MG63 (cell line): ENCODE data around the gene GPC6. TPM values are rescaled to one million over a fixed set of nuclear protein-coding genes. Genes with fewer than 3 reads are reported as not detected.

Experiments used
- DNase-seq: peaks from one replicate; pipeline ENCODE4 v3.0.0-alpha.2; 2020
- H3K27me3 ChIP-seq: fragments of 250-450 bp; sonication (Bioruptor Pico); 2 replicates; pipeline ENCODE4 v1.5.1; 2020; ENCODE audit warnings: mild to moderate bottlenecking, moderate library complexity
- H3K36me3 ChIP-seq: fragments of 250-450 bp; sonication (Bioruptor Pico); 2 replicates; pipeline ENCODE4 v1.5.1; 2020; ENCODE audit warnings: mild to moderate bottlenecking, moderate library complexity
- H3K4me3 ChIP-seq: fragments of 250-450 bp; sonication (Bioruptor Pico); 2 replicates; pipeline ENCODE4 v1.5.1; 2020; ENCODE audit warnings: mild to moderate bottlenecking, moderate library complexity
- H3K9me3 ChIP-seq: fragments of 250-450 bp; sonication (Bioruptor Pico); 2 replicates; pipeline ENCODE4 v1.5.1; 2020; ENCODE audit warnings: mild to moderate bottlenecking, moderate library complexity
- total RNA-seq: library from RNA; depleted of rRNA; stranded (reverse); fragments of >200 nt; shearing (Covaris generic); gene quantifications from 2 replicates; pipeline ENCODE4 v1.2.3, GENCODE V29; 2014; ENCODE audit warnings: low replicate concordance

GPC6 gene
- total RNA-seq, 1 experiment from 2014 or later: 4.1 TPM

DNA sequence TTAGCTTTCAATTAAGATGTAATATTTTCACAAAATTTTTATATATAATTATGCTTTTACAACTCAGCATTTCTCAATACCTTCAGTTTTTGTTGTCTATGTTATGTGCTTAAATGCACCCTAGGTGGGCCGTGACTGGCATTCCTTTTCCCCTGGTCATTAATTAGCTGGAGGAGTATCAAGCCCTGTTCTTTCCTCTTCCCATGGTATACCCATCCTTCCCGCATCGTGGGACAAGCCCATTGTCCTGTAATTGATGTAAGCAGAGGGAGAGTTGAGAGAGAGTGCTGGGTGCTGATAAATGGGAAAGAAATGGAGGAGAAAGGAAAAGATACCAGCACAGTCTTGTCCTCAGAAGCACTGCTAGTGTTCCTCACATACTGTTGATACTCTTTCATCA lies 591.7 kb downstream of the GPC6 start:
- H3K4me3 ChIP-seq: no peak overlapping the region
- H3K36me3 ChIP-seq: no peaks in the 10 kb centered on the region
- no peak for DNase-seq
- H3K9me3 ChIP-seq: no peaks in the 10 kb centered on the region
- H3K27me3 ChIP-seq: no peaks in the 10 kb centered on the region

DNA sequence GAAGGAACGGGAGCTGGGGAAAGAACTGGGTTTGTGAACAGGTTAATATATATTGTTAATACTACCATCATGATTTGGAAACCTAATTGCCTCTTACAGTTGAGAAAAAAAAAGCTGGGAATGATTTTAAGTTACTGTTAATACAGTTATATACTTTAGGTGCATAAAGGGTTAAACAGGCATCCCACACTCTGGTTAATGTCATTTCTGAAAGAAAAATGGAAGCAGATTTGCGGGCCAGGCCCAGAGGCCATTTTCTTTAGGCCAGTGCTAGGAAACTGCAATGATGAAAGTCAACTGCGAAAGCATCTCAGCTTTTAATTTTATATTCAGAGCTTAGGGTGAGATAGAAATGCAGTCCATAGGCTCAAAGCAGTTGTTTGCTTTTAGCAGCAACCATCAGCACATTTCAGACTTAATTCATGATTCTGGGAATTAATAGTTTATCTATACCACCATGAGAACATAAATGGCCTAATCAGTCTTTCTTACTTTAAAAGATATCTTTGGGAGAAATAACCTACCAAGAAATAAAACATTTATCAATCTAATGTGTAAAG lies 592.8 kb downstream of the GPC6 start:
- Histone ChIP-seq H3K4me3 (no peak overlapping the region), H3K27me3 (no peaks in the 10 kb centered on the region)
- no peak for DNase-seq

DNA sequence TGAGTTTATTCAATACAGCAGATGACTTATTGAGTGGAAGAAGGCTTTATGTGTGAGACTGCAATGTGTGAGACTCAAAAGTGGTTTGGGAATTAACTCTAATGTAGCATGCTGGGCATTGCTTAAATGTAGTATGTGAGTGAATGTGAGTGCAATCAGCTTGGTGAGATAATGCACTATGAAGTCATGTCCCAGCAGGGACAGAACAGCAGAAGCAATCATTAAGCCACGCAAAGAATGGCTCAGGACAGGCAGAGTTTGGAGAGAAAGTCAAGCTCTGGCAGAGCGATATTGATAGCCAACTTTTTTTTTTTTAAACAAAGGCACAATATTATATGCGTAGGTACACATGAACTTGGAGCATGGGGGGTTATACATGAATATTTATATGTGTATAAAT lies 597.7 kb downstream of the GPC6 start:
- H3K4me3 ChIP-seq: no peak overlapping the region
- no peak for DNase-seq
- no peaks in the 10 kb centered on the region for H3K27me3 ChIP-seq
- H3K36me3 ChIP-seq: no peaks in the 10 kb centered on the region
- H3K9me3 ChIP-seq: no peaks in the 10 kb centered on the region

More for the DNA sequence above, 592.8 kb downstream of the GPC6 start:
- no peaks in the 10 kb centered on the region for H3K9me3 ChIP-seq
- H3K36me3 ChIP-seq: no peaks in the 10 kb centered on the region

DNA sequence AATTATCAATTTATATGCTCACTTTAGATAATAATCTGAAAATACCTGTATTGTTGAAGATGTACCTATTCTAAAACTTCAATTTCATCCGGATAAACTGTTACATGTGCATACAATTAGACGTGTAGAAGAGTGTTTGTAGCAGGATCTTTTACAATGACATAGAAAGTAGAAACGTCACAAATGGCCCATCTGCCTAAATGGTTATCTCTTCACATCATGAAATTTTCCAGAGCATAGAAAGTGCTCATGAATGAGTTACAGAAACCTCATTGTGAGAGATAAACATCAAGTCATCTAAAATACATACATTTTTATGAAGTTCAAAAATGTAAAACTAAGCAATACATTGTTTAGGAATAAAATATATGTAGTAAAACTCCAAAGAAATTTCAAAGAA lies 607.4 kb downstream of the GPC6 start:
- no peak overlapping the region for H3K4me3 ChIP-seq

DNA sequence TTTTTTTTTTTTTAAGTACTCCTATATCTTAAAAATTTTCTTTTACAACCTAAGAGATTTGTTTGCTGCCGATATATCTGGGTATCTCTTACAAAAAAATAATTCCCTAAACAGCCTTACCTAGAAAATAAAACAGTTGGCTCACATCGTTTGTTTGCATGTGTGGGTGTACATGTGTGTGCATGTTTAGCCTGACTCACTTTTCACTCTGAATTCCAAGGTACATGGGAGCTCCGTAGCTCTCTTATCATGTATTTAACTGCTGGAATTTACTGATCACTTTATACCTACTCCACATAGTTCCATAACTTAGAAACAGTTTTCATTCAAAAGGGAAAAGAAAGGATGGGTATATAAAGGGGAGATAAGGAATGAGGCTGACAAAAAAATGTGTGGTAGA lies 616.5 kb downstream of the GPC6 start:
- Histone ChIP-seq H3K9me3 (no peaks in the 10 kb centered on the region), H3K4me3 (no peak overlapping the region), H3K36me3 (no peaks in the 10 kb centered on the region), H3K27me3 (no peaks in the 10 kb centered on the region)
- no peak for DNase-seq

More for the DNA sequence above, 607.4 kb downstream of the GPC6 start:
- Histone ChIP-seq H3K9me3 (no peaks in the 10 kb centered on the region), H3K36me3 (no peaks in the 10 kb centered on the region), H3K27me3 (no peaks in the 10 kb centered on the region)
- DNase-seq: no peak

DNA sequence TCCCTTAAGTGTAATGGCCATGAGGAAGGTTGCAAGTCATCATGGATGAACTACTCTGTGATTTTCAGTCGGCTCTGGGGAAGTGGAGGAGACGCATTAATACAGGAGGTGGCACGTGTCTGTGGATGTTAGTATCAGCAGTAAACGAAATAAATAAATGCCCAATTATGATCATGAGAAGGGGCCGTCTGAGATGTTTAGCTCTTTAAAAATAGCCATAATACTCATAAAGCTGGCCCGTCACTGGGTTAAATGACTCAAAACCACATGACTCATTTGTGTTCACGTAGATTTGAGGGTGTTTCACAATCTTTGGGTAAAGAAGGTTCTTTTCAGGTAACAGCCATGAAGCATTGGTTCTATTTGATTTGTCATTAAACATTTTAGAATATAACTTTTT lies 620.6 kb downstream of the GPC6 start:
- no peaks in the 10 kb centered on the region for H3K27me3 ChIP-seq
- H3K9me3 ChIP-seq: no peaks in the 10 kb centered on the region
- no peak overlapping the region for H3K4me3 ChIP-seq
- DNase-seq: peak; percentile 5
- H3K36me3 ChIP-seq: no peaks in the 10 kb centered on the region

DNA sequence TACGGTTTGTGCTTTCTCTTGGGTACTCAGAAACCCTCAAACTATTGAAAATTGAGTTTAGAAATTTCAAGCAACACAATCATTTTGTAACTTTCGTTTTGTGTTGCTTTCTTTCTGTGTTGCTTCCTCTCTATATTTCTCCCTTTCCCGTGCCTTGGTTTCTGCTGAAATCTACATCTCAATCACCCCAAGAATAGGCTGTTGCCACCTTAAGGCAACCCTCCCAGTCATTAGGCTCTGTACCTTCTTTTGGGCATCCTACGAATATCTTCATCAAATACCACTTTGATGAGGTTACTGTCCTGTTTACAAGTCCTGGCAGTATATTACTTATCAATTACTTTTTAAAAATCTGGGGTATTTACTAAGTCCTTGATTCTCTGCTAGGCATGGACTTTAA lies 621.6 kb downstream of the GPC6 start:
- no peaks in the 10 kb centered on the region for H3K27me3 ChIP-seq
- H3K36me3 ChIP-seq: no peaks in the 10 kb centered on the region

DNA sequence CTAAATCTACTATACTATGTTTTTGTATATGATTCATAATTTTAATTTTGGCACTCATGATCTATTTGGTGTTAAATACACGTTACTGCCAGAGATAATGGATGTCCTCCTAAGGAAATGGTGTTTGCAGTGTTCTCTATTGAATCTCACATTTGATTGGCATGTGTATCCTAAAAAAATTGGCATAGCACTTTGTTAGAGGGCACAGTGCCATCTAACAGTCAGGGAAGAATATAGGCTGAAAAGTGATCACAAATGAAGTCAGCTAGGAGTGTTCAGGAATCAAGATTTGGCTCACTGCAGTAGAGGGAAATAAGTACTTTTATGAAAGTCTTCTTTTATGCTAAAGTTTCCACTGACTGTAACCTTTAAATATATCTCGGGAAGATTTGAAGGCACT lies 624.6 kb downstream of the GPC6 start:
- no peaks in the 10 kb centered on the region for H3K36me3 ChIP-seq
- H3K4me3 ChIP-seq: no peak overlapping the region
- no peaks in the 10 kb centered on the region for H3K27me3 ChIP-seq
- H3K9me3 ChIP-seq: no peaks in the 10 kb centered on the region
- no peak for DNase-seq

More for the DNA sequence above, 621.6 kb downstream of the GPC6 start:
- Histone ChIP-seq H3K4me3 (no peak overlapping the region), H3K9me3 (no peaks in the 10 kb centered on the region)
- no peak for DNase-seq

DNA sequence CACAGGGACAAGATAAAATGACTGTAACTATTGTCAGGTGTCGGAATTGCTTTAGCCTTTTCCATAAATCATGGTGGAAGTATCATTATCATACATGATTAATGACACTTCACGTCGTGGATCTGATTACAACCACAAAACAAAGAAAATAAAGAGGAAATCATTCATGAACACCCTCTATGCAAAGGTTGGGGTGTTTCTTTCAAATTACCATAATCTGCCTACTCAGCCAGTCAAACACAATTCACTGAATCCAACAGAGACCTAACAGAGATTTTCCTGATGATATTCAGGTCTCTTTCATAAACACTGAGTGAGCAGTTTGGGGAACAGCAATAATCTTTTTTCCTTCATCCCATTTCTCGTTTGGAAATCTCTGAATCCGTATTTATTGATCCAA lies 627.3 kb downstream of the GPC6 start:
- Histone ChIP-seq H3K27me3 (no peaks in the 10 kb centered on the region), H3K9me3 (no peaks in the 10 kb centered on the region), H3K36me3 (no peaks in the 10 kb centered on the region), H3K4me3 (no peak overlapping the region)
- DNase-seq: no peak

DNA sequence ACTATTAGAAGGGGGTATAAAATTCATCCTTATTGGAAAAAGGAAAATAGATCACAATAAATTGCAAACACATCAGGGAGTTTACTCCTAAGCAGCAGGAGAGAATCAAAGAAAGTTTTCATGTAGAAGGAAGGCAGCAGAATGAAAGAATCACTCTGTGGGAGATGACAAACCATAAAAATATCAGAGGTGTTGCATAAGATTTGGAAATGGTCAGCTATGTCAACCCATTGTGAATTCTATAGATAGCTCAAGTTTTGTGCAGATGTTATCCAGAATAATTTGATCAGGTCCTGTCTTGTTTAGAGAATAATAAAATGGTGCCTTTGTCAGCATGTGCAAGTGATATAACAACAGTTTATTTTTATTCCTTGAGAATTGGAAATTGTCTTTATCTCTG lies 630.5 kb downstream of the GPC6 start:
- no peak for DNase-seq
- no peak overlapping the region for H3K4me3 ChIP-seq
- H3K36me3 ChIP-seq: no peaks in the 10 kb centered on the region
- no peaks in the 10 kb centered on the region for H3K9me3 ChIP-seq
- H3K27me3 ChIP-seq: no peaks in the 10 kb centered on the region

DNA sequence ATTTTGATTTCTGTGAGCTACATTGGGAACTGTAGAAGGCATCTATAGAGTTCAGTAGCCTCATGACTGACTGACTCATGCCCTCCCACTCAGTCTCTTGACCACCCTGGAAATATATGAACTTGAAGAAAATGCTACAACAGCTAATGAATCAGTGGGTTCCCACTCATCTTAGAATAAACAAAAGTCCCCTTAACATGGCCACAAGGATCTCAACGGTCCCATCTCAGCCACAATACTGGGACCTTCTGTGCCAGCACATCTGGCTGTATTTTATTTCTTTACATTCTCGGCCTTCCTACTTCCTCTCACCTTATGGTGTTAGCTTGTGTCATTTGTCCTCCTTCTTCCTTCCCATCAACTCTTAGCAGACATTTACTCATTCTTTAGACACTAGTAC lies 633.1 kb downstream of the GPC6 start:
- no peak for DNase-seq
- Histone ChIP-seq H3K9me3 (no peaks in the 10 kb centered on the region), H3K4me3 (no peak overlapping the region), H3K36me3 (no peaks in the 10 kb centered on the region), H3K27me3 (no peaks in the 10 kb centered on the region)

DNA sequence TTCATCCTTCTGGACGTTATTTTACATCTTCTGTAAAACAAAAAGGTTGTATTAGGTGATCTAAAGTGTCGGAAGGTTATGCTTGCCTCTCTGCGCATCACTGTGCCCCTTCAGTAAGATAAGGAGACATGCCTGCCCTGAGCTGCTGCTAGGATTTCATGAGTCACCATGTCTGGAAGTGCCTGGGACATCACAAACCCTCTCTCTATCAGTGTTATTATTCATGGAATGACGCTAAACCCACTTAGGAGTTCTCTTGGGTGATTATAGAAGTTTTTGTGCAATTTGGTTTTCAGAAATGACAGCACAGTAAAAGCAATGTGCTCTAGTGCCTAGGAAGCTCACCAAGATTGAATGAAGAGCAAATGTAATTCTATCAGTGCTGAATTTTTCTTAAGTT lies 635.2 kb downstream of the GPC6 start:
- Histone ChIP-seq H3K36me3 (no peaks in the 10 kb centered on the region), H3K27me3 (no peaks in the 10 kb centered on the region), H3K9me3 (no peaks in the 10 kb centered on the region), H3K4me3 (no peak overlapping the region)
- peak; percentile 7 for DNase-seq

DNA sequence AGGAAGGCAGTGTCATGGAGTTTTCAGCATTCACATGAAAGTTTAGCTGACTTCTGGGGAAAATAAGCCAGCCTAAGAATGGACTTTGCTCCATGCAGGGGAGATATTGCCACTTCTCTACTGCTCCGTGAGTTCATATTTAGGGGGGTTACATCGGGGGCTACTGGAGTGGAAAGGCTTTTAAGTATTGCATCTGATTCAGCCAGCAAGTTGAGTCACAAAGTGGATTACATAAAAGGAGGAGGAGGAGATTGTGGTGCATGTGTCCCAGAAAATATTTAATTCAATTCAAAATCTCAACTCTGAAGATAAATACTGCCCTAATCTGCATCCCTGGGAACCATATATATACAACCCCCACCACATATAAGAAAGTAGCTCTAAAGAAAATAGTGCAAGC lies 635.7 kb downstream of the GPC6 start:
- DNase-seq: no peak
- no peaks in the 10 kb centered on the region for H3K9me3 ChIP-seq
- no peaks in the 10 kb centered on the region for H3K27me3 ChIP-seq
- H3K4me3 ChIP-seq: no peak overlapping the region
- no peaks in the 10 kb centered on the region for H3K36me3 ChIP-seq

DNA sequence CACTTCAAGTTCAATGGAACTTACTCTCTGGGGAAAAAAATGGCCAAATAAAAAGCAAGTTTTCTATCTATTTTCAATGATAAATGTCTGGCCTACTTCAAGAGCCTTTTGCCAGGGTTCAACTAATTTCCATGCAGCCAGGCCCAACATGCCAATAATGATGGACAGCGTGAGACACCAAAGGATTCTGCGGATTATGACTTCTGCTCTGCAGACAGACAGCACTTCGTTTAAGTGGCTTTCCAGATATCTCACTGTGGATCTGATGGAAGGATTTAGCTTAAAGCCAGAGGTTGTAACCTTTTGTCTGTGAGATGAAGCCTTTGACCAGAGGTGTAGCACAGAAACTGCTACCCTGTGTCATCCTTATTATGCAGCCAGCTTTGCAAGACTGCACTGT lies 638.6 kb downstream of the GPC6 start:
- H3K27me3 ChIP-seq: no peaks in the 10 kb centered on the region
- no peaks in the 10 kb centered on the region for H3K9me3 ChIP-seq
- no peak overlapping the region for H3K4me3 ChIP-seq
- DNase-seq: no peak
- no peaks in the 10 kb centered on the region for H3K36me3 ChIP-seq

DNA sequence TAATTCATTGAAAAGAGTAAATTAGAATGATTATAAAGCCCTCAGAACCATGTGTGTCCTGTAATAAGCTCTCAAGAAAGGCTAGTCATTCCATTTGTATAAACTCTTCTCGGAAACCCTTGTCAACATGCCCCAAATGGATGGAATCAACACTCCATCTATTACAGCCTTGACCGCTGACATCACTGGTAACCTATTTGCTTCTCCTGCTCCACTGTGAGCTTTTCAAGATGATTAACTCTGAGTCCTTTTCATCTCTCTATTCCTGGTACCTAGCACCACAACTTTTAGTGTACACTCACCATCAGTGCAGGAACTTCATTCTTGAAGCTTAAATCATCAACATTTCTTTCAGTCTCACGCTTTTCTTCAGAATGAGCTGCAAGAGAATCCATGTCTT lies 640.9 kb downstream of the GPC6 start:
- no peak for DNase-seq
- Histone ChIP-seq H3K9me3 (no peaks in the 10 kb centered on the region), H3K4me3 (no peak overlapping the region), H3K27me3 (no peaks in the 10 kb centered on the region), H3K36me3 (no peaks in the 10 kb centered on the region)

DNA sequence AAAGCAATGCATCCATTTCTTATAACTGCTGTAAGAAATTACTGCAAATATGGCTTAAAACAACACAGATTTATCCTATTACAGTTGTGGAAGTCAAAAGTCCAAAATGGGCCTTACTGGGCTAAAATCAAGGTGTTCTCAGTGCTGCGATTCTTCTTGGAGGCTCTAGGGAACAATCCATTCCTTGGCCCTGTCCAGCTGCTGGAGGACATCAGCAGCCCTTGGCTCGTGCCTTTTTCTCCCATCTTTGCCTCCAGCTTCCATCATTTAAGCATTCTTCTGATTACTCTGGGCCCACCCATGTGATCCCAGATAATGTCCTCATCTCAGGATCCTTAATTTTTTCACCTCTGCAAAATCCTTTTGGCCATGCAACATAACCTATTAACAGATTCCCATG lies 645.8 kb downstream of the GPC6 start:
- Histone ChIP-seq H3K36me3 (no peaks in the 10 kb centered on the region), H3K9me3 (no peaks in the 10 kb centered on the region), H3K4me3 (no peak overlapping the region), H3K27me3 (no peaks in the 10 kb centered on the region)
- no peak for DNase-seq

DNA sequence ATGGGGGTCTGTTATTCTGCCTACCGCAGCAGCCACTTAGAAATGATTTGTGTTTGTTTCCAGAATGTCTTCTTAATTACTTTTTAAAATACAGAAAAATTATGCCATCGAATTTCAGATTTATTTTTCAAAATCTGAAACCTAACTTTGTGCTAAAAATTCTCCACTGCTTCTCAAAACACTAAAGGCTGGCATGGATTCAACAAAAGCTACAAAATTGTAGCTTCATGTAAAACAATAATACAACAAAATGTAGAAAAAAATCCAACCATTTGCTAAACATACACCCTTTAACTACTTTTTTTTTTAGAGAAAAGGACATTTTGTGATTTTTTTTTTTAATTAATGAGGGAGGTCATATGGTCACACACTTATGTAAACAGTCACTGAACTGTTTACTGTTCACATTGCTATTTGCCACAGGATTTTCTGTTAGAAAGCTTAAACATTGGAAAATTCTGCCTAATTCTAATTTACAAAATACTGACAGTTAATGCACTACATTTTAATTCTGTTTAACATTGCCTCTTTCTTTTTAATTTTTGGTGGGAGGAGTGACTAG lies 646.3 kb downstream of the GPC6 start:
- H3K27me3 ChIP-seq: no peaks in the 10 kb centered on the region
- no peaks in the 10 kb centered on the region for H3K36me3 ChIP-seq
- DNase-seq: no peak
- no peak overlapping the region for H3K4me3 ChIP-seq
- H3K9me3 ChIP-seq: no peaks in the 10 kb centered on the region

DNA sequence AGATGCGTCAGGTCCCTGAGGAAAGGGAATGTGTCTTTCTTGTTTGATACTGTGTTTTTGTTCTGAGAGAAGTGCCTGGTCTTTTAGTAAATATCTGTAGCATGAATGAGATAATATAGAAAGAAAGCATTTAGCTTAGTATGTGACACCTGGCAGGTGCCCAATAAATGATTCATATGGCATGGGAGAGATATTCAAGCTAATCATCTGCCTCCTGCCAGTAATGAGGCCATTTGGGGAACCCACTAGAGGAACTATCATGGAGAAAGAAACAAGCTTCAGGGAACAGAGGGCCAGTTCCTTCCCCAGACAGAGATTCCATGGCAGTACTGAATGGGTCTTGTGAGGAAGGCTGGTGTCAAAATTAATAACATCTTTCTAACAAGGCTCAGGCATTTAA lies 648.9 kb downstream of the GPC6 start:
- peak; percentile 53 for DNase-seq
- H3K36me3 ChIP-seq: no peaks in the 10 kb centered on the region
- no peaks in the 10 kb centered on the region for H3K27me3 ChIP-seq
- no peak overlapping the region for H3K4me3 ChIP-seq
- H3K9me3 ChIP-seq: 0 out of 2 replicates have a peak, but pooled peaks cover 2% of the 10 kb centered on the region

DNA sequence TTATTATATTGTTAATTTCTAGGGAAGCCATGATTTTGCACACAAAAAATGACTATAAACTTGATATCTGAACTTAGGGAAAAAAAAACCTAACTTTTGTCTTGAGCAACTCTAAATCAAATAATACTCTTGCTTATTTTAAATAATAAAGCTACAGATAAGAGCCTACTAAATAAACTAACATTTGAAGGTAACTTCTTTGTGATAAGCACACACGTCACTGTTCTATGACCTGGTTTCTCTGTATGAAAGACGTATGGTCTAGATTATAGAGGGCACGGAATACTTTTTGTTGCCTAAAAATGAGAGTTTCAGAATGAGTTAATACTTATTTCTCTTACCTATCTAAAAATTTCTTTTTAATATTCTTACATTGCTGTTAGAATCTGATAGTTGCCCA lies 649.6 kb downstream of the GPC6 start:
- no peaks in the 10 kb centered on the region for H3K27me3 ChIP-seq
- 0 out of 2 replicates have a peak, but pooled peaks cover 2% of the 10 kb centered on the region for H3K9me3 ChIP-seq
- no peak overlapping the region for H3K4me3 ChIP-seq
- no peak for DNase-seq
- H3K36me3 ChIP-seq: no peaks in the 10 kb centered on the region
